NOMO-1 treated with DMSO at 0.1 percent for 48 hours (cell line): Measurements from ENCODE around the gene TSNAX.

Source experiments
- DNase-seq: peaks from one replicate; lab custom pipeline; 2025; ENCODE audit not compliant: unreplicated experiment; lab: John Stamatoyannopoulos, UW

The TSNAX gene

GRCh38 chr1:231518485-231519034 lies 9.9 kb upstream of the TSNAX start:
- no peak for DNase-seq

GRCh38 chr1:231519166-231519565 lies 9.3 kb upstream of the TSNAX start:
- DNase-seq = no peak

GRCh38 chr1:231522038-231522437 lies 6.4 kb upstream of the TSNAX start:
- DNase-seq = no peak

GRCh38 chr1:231522931-231523642 lies 5.4 kb upstream of the TSNAX start:
- DNase-seq = no peak

GRCh38 chr1:231523816-231524215 lies 4.7 kb upstream of the TSNAX start:
- peak; percentile 86 for DNase-seq

GRCh38 chr1:231526536-231526935 lies 1.9 kb upstream of the TSNAX start:
- no peak for DNase-seq

- no peak for DNase-seq
Measured at GRCh38 chr1:231527586-231528171, 790 bp upstream of the TSNAX start.

GRCh38 chr1:231533240-231533639 lies 4.8 kb downstream of the TSNAX start:
- DNase-seq = no peak

- no peak for DNase-seq
Measured at GRCh38 chr1:231534703-231535159, 6.3 kb downstream of the TSNAX start.

- DNase-seq = no peak
Measured at GRCh38 chr1:231536099-231536498, 7.6 kb downstream of the TSNAX start.

GRCh38 chr1:231540847-231541246 lies 12.4 kb downstream of the TSNAX start:
- DNase-seq = no peak

GRCh38 chr1:231541842-231542241 lies 13.4 kb downstream of the TSNAX start:
- no peak for DNase-seq

GRCh38 chr1:231544943-231545592 lies 16.6 kb downstream of the TSNAX start:
- DNase-seq = no peak

GRCh38 chr1:231546693-231547092 lies 18.2 kb downstream of the TSNAX start:
- no peak for DNase-seq

GRCh38 chr1:231549733-231550447 lies 21.4 kb downstream of the TSNAX start:
- DNase-seq = no peak

- no peak for DNase-seq
Measured at GRCh38 chr1:231550448-231550781, 21.9 kb downstream of the TSNAX start.

GRCh38 chr1:231553320-231553719 lies 24.9 kb downstream of the TSNAX start:
- DNase-seq = no peak

- DNase-seq = no peak
Measured at GRCh38 chr1:231554969-231555368, 26.5 kb downstream of the TSNAX start.

GRCh38 chr1:231557411-231557810 lies 28.9 kb downstream of the TSNAX start:
- DNase-seq = no peak

- no peak for DNase-seq
Measured at GRCh38 chr1:231557898-231558707, 29.6 kb downstream of the TSNAX start.
